GM18502 (cell line): Measurements from ENCODE around the gene HMGN5.

Experiments used
- ATAC-seq: cut with Tn5 transposase; IDR thresholded peaks from one replicate; pipeline ENCODE4 v1.9.1; 2021; ENCODE audit warnings: mild to moderate bottlenecking; ENCODE audit not compliant: unreplicated experiment, poor library complexity

Gene HMGN5

GRCh38 chrX:81201671-81202455 is at the start of gene HMGN5, which contains the start of gene SH3BGRL:
TSS of gene HMGN5 (minus strand) at chrX:81201913. CDS start at chrX:81121549, 80,364 bp downstream.
TSS of gene SH3BGRL (plus strand) at chrX:81202102. CDS start at chrX:81202201, 99 bp downstream.
- ATAC-seq, result peak; percentile 94

GRCh38 chrX:81241753-81242152 is 40.0 kb upstream of the HMGN5 start:
- ATAC-seq, result no peak

GRCh38 chrX:81240701-81241331 is 39.1 kb upstream of the HMGN5 start:
- ATAC-seq, result no peak

GRCh38 chrX:81238166-81238565 is 36.5 kb upstream of the HMGN5 start:
- ATAC-seq, result no peak

GRCh38 chrX:81237516-81237915 is 35.8 kb upstream of the HMGN5 start:
- no peak for ATAC-seq

DNA sequence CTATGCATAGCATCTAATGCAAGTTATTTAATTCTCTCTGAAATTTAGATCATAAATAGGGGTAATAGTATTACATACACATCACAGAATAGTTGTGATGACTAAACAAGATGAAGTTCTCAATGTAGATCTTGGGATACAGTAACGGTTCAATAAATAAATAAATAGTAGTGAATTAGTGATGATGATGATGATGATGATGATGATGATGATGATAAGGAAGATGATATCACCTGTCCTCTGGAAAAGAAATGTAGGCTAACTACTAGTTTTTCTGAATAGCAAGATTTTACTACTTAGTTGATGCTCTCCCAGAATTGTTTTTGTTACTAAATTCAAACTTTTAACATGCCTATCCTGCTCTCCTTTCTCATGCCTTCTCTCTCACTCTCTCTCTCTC is 30.5 kb upstream of the HMGN5 start:
- ATAC-seq, result no peak

DNA sequence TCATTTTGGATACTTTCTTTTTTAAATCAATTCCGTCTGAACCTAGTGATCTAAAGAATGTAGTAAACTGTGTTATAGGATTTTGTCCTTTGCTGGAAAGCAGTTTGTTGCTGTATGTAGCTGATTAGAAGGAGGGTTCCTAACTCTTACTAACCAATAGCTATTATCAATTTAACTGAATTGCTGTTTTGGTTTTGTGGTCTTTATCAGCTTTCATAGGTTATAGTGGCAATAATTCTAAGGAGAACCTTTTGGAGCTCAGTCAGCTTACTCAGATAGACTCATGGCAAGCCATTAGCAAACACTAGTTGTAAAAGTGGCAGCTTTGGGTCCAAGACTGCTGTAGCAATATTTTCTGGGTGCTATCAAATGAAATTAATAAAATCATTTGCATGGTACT is 29.8 kb upstream of the HMGN5 start:
- no peak for ATAC-seq

GRCh38 chrX:81229901-81230300 is 28.2 kb upstream of the HMGN5 start:
- ATAC-seq, result no peak

- ATAC-seq, result no peak
Measured at GRCh38 chrX:81229229-81229628, 27.5 kb upstream of the HMGN5 start.

DNA sequence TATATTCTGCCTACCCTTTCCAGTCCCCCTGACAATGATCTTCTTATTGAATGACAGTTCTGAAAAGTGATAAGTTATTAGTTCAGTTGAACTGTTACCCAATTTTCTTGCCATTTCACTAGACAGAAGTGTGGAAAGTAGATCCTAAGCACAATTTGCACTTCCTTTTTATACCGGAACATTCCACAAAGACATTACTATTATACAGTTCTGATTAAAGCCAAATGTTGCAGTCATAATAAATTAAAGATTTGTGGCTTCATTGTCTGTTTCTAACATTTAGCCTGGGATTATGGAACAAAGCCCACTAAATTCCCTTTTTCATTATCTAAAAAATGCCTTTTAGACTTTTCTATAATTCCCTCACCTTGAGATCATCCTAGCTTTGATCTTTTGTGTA is 14.0 kb upstream of the HMGN5 start:
- ATAC-seq, result no peak

- ATAC-seq, result no peak
Measured at GRCh38 chrX:81208916-81209315, 7.2 kb upstream of the HMGN5 start.

GRCh38 chrX:81206476-81206875 is 4.8 kb upstream of the HMGN5 start:
- ATAC-seq, result no peak

DNA sequence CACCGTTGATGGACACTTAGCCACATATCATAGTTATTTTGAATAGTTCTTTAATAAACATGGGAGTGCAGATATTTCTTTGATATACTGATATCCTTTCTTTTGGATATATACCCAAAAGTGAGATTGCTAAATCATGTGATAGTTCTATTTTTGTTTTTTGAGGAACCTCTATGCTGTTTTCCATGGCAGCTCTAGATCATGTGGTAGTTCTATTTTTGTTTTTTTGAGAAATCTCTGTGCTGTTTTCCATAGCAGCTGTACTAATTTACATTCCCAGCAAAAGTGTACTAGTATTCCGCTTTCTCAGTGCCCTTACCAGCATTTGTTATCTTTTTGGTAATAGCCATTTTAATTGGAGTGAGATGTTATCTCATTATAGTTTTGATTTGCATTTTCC is 3.8 kb upstream of the HMGN5 start:
- no peak for ATAC-seq

GRCh38 chrX:81202943-81203342 is 1.2 kb upstream of the HMGN5 start:
- ATAC-seq, result no peak

GRCh38 chrX:81202456-81202819 is 725 bp upstream of the HMGN5 start:
- peak; percentile 23 for ATAC-seq

- ATAC-seq, result no peak
Measured at GRCh38 chrX:81201071-81201470, 642 bp downstream of the HMGN5 start.

GRCh38 chrX:81195712-81196111 is 6.0 kb downstream of the HMGN5 start:
- ATAC-seq, result peak; percentile 99

DNA sequence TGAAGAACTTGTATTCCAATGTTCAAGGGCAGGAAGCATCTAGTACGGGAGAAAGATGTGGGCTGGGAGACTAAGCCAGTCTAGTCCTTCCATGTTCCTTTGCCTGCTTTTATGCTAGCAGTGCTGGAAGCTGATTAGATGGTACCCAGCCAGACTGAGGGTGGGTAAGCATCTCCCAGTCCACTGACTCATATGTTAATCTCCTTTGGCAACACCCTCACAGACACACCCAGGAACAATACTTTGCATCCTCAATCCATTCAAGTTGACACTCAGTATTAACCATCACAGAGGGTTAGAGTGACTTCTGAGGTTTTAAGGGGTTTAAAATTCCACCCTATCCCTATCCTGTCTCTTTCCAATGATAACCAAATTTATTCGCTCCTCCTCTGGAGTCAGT is 6.5 kb downstream of the HMGN5 start:
- peak; percentile 7 for ATAC-seq

DNA sequence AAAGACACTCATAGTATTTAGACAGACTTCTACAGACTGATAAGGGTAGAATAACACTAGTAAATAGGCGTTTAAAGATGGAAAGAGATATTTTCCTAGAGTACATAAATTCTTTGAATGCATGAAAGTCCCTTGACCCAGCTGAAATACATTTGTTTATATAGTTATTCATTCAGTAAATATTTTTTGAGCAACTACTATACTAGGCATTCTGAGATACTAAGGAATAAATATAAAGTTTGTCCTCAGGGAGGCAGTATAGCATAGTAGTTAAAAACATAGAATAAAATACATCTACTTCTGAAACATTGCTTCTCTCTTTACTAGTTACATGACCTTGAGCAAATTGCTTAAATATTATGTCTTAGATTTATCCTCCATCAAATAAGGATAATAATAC is 27.4 kb downstream of the HMGN5 start:
- ATAC-seq, result no peak

DNA sequence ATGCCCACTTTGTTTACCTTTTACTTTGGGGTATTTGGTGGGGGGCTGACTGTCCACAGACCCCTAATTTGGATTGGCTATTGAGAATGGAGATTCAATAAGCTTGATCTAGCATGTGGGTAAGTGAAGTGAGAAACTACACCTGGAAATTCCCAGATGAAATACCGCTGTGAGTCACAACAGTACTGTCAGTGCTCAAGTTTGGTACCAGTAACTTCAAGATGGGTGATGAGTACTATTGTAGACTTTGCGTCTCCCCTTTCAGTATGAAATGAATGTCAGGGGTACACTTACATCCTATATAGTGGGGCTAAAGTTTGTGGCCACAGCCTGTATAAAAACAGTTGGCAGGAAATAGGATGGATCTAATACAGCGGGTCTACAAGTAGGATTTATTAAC is 33.3 kb downstream of the HMGN5 start:
- ATAC-seq, result peak; percentile 80

- peak; percentile 95 for ATAC-seq
Measured at GRCh38 chrX:81121513-81122363, 80.0 kb downstream of the HMGN5 start.
